ENCODE measurements around the gene USP6.
"Not testable (repeated sequence)": the region's sequence is repeated elsewhere in the genome, so short reads cannot be mapped to it uniquely, and the experiment has no call there.

- not testable (repeated sequence) for TF ChIP-seq CTCF (conservative IDR thresholded peaks at IDR 0.05); EZH2 (IDR thresholded peaks at IDR 0.05; ENCODE audit: low read depth)
These were observed 14.4 kb downstream of the USP6 start for GRCh38 chr17:5130261-5130660.
